Smooth muscle cell (in vitro differentiated cells): ENCODE results near the gene CABP2. TPM values are rescaled to one million over a fixed set of nuclear protein-coding genes. Genes with fewer than 3 reads are reported as not detected.

Experiments
- DNase-seq: peaks from one replicate; lab custom pipeline; 2025; ENCODE audit not compliant: unreplicated experiment; lab: John Stamatoyannopoulos, UW
- H2AFZ ChIP-seq: fragments of 200-600 bp; sonication (generic); 2 replicates; pipeline ENCODE4 v1.6.0; 2016; ENCODE audit warnings: antibody characterized with exemption, low read depth, mild to moderate bottlenecking
- H3F3A ChIP-seq: fragments of 200-600 bp; sonication (generic); 2 replicates; pipeline ENCODE4 v1.6.0; 2017; ENCODE audit warnings: antibody characterized with exemption, low read depth
- H3K27ac ChIP-seq: fragments of 200-600 bp; sonication (generic); 2 replicates; pipeline ENCODE4 v1.5.1; 2016; ENCODE audit warnings: low read depth, mild to moderate bottlenecking
- H3K27me3 ChIP-seq: fragments of 200-600 bp; sonication (generic); 2 replicates; pipeline ENCODE4 v1.6.1; 2016; ENCODE audit warnings: low read depth, mild to moderate bottlenecking
- H3K36me3 ChIP-seq: fragments of 200-600 bp; sonication (generic); 2 replicates; pipeline ENCODE4 v1.5.1; 2016; ENCODE audit warnings: low read depth
- H3K4me1 ChIP-seq: fragments of 200-600 bp; sonication (generic); 2 replicates; pipeline ENCODE4 v1.5.1; 2016; ENCODE audit warnings: low read depth
- H3K4me2 ChIP-seq: fragments of 200-600 bp; sonication (generic); 2 replicates; pipeline ENCODE4 v1.6.0; 2016; ENCODE audit warnings: mild to moderate bottlenecking
- H3K4me3 ChIP-seq: fragments of 200-600 bp; sonication (generic); 2 replicates; pipeline ENCODE4 v1.5.1; 2016; ENCODE audit warnings: mild to moderate bottlenecking
- H3K79me2 ChIP-seq: fragments of 200-600 bp; sonication (generic); 2 replicates; pipeline ENCODE4 v1.6.0; 2016; ENCODE audit warnings: low read depth, mild to moderate bottlenecking
- H3K9ac ChIP-seq: fragments of 200-600 bp; sonication (generic); 2 replicates; pipeline ENCODE4 v1.6.0; 2016; ENCODE audit warnings: low read depth
- H3K9me3 ChIP-seq: fragments of 200-600 bp; sonication (generic); replicated peaks from 2 replicates; pipeline ENCODE4 v1.5.1; 2016; ENCODE audit warnings: low read depth
- H4K20me1 ChIP-seq: fragments of 200-600 bp; sonication (generic); 2 replicates; pipeline ENCODE4 v1.6.0; 2016; ENCODE audit warnings: low read depth
- WGBS: methylation state at CpG from one replicate; pipeline ENCODE4 v1.1.7; 2016; ENCODE audit warnings: low lambda C conversion rate; 5-methylcytosine and 5-hydroxymethylcytosine counted together
- polyA plus RNA-seq: library from polyadenylated mRNA; unstranded; fragments of >200 nt; fragmentation: Nextera tagmentation; extraction: Ambion mirVana; gene quantifications from 2 replicates; pipeline ENCODE4 v1.2.1, GENCODE V29; 2016
- total RNA-seq: library from RNA; depleted of rRNA; stranded (reverse); fragments of >200 nt; gene quantifications from 2 replicates; pipeline ENCODE4 v1.2.3, GENCODE V29; 2014
- TF ChIP-seq, protein P1 (sequence below): fragments of 200-600 bp; sonication (generic); IDR thresholded peaks from 2 replicates; pipeline ENCODE4 v1.5.1; 2017; ENCODE audit warnings: borderline replicate concordance, mild to moderate bottlenecking, antibody characterized with exemption; ENCODE audit not compliant: insufficient read depth, poor library complexity, severe bottlenecking

The CABP2 gene
- total and polyA plus RNA-seq, 2 experiments from 2014 or later = not detected

GRCh38 chr11:67498544-67498972 lies 24.7 kb downstream of the CABP2 start:
- Histone ChIP-seq H2AFZ (no peak overlapping the region), H4K20me1 (peaks cover 13% of the 10 kb centered on the region), H3K79me2 (peaks cover 8% of the 10 kb centered on the region), H3K27ac (no peak overlapping the region), H3K36me3 (no peaks in the 10 kb centered on the region), H3K27me3 (no peaks in the 10 kb centered on the region), H3K9ac (no peak overlapping the region), H3F3A (no peaks in the 10 kb centered on the region), H3K9me3 (no peaks in the 10 kb centered on the region), H3K4me1 (peaks cover 6% of the 10 kb centered on the region), H3K4me2 (no peak overlapping the region), H3K4me3 (no peak overlapping the region)
- no peak for DNase-seq
- WGBS = 96% methylated on average over 21 of the region's 21 CpGs
- TF ChIP-seq, protein P1, sequence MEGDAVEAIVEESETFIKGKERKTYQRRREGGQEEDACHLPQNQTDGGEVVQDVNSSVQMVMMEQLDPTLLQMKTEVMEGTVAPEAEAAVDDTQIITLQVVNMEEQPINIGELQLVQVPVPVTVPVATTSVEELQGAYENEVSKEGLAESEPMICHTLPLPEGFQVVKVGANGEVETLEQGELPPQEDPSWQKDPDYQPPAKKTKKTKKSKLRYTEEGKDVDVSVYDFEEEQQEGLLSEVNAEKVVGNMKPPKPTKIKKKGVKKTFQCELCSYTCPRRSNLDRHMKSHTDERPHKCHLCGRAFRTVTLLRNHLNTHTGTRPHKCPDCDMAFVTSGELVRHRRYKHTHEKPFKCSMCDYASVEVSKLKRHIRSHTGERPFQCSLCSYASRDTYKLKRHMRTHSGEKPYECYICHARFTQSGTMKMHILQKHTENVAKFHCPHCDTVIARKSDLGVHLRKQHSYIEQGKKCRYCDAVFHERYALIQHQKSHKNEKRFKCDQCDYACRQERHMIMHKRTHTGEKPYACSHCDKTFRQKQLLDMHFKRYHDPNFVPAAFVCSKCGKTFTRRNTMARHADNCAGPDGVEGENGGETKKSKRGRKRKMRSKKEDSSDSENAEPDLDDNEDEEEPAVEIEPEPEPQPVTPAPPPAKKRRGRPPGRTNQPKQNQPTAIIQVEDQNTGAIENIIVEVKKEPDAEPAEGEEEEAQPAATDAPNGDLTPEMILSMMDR = no peak

DNA sequence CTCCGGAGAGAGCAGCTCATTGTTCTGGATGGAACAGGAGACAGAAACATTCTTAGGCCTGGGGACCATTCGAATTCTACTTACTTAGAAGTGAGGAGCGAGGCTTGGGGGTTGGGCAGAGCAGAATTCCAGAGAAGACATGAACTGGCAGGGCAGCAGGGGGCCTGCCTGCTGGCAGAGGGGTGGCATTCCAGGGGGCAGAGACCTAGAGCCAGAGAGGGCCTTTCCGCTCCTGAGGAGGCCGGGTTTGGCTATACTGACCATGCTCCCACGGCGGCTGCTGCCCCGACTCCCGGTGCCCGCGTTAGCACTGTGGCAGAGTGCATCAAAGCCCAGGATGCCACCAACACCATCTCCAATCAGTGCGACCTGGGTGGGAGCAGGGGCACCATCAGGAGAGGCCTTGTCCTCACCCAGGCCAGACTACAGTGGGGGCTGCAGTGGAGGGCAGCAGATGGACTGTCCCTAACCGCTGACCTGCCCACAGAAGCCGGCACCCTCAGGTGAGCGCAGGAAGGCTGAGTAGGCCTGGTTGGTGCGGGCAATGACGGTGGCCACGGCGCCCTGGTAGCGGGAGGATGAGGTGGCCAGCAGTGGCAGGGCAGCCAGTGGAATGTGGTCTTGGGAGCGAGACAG lies 25.5 kb downstream of the CABP2 start:
- Histone ChIP-seq H3K9ac (no peak overlapping the region), H3K9me3 (no peaks in the 10 kb centered on the region), H3K4me3 (no peak overlapping the region), H3K4me2 (no peak overlapping the region), H4K20me1 (peaks cover 5% of the 10 kb centered on the region), H2AFZ (no peak overlapping the region), H3K4me1 (no peaks in the 10 kb centered on the region), H3K79me2 (peaks cover 2% of the 10 kb centered on the region), H3K36me3 (no peaks in the 10 kb centered on the region), H3K27me3 (no peaks in the 10 kb centered on the region), H3K27ac (no peak overlapping the region), H3F3A (no peaks in the 10 kb centered on the region)
- no peak for DNase-seq
- WGBS = 97% methylated on average over 21 of the region's 21 CpGs
- TF ChIP-seq, protein P1 = no peak

GRCh38 chr11:67496113-67496512 lies 27.1 kb downstream of the CABP2 start:
- TF ChIP-seq, protein P1 = no peak
- Histone ChIP-seq H3K9ac (no peak overlapping the region), H4K20me1 (no peaks in the 10 kb centered on the region), H3K9me3 (no peaks in the 10 kb centered on the region), H3F3A (no peaks in the 10 kb centered on the region), H2AFZ (no peak overlapping the region), H3K79me2 (no peaks in the 10 kb centered on the region), H3K4me3 (no peak overlapping the region), H3K36me3 (no peaks in the 10 kb centered on the region), H3K27ac (no peak overlapping the region), H3K27me3 (no peaks in the 10 kb centered on the region), H3K4me1 (no peaks in the 10 kb centered on the region), H3K4me2 (no peak overlapping the region)
- 98% methylated on average over 12 of the region's 12 CpGs for WGBS
- no peak for DNase-seq
